Chondrocyte (in vitro differentiated cells): ENCODE data around the gene RASSF5. TPM values are rescaled to one million over a fixed set of nuclear protein-coding genes. Genes with fewer than 3 reads are reported as not detected.
A peak's percentile ranks its signal among the peaks of the same experiment; 100 is the strongest.

Experiments
- DNase-seq: peaks from one replicate; pipeline ENCODE4 v3.0.0; 2021; ENCODE audit warnings: mixed read lengths, low spot score
- H3K27ac Mint-ChIP-seq: one replicate; pipeline ENCODE4 v1.8.0; 2021; ENCODE audit warnings: mild to moderate bottlenecking, moderate library complexity, mixed read lengths; ENCODE audit not compliant: unreplicated experiment
- H3K27me3 Mint-ChIP-seq: 2 replicates; pipeline ENCODE4 v1.8.0; 2021; ENCODE audit warnings: low read depth, mixed read lengths
- H3K36me3 Mint-ChIP-seq: 2 replicates; pipeline ENCODE4 v1.8.0; 2021; ENCODE audit warnings: low read depth, mixed read lengths
- H3K4me1 Mint-ChIP-seq: 2 replicates; pipeline ENCODE4 v1.8.0; 2021; ENCODE audit warnings: low read depth, mild to moderate bottlenecking, mixed read lengths
- H3K4me3 Mint-ChIP-seq: one replicate; pipeline ENCODE4 v1.8.0; 2021; ENCODE audit warnings: mild to moderate bottlenecking, moderate library complexity, mixed read lengths; ENCODE audit not compliant: unreplicated experiment
- H3K9me3 Mint-ChIP-seq: 2 replicates; pipeline ENCODE4 v1.8.0; 2021; ENCODE audit warnings: low read depth, mixed read lengths
- total RNA-seq: library from RNA; stranded (reverse); gene quantifications from 3 replicates; pipeline ENCODE4 v1.2.1, GENCODE V29; 2021
- TF ChIP-seq, protein P1 (sequence below): fragments of 200-600 bp; sonication (generic); IDR thresholded peaks from 2 replicates; pipeline ENCODE4 v1.5.0; 2021; ENCODE audit warnings: antibody characterized with exemption, mild to moderate bottlenecking, moderate library complexity

RASSF5 gene
- total RNA-seq, 1 donor from 2014 or later, result 0.27 TPM

DNA sequence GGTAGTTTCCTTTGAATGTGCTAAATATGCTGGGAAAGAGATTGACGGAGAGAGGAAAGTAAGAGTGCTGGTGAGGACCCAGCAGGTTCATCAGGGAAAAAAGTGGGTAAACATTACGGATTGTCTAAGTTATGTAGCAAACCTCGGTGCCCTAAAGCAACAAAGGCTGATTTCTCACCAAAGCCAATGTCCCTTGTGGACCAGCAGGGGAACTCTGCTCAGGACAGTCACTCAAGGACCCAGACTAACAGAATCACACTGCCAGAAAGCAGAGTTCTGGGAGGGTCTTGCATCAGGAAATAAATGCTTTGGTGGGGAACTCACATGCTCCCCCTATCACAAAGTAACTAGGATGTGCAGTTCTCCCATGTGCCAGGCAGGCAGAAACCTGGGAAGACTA is 38.8 kb upstream of the RASSF5 start:
- Mint-ChIP-seq H3K4me1 (peaks cover 55% of the 10 kb centered on the region), H3K27ac (no peak overlapping the region), H3K4me3 (no peak overlapping the region), H3K9me3 (no peaks in the 10 kb centered on the region), H3K27me3 (peaks cover 4% of the 10 kb centered on the region), H3K36me3 (peaks cover 3% of the 10 kb centered on the region)
- TF ChIP-seq, protein P1, sequence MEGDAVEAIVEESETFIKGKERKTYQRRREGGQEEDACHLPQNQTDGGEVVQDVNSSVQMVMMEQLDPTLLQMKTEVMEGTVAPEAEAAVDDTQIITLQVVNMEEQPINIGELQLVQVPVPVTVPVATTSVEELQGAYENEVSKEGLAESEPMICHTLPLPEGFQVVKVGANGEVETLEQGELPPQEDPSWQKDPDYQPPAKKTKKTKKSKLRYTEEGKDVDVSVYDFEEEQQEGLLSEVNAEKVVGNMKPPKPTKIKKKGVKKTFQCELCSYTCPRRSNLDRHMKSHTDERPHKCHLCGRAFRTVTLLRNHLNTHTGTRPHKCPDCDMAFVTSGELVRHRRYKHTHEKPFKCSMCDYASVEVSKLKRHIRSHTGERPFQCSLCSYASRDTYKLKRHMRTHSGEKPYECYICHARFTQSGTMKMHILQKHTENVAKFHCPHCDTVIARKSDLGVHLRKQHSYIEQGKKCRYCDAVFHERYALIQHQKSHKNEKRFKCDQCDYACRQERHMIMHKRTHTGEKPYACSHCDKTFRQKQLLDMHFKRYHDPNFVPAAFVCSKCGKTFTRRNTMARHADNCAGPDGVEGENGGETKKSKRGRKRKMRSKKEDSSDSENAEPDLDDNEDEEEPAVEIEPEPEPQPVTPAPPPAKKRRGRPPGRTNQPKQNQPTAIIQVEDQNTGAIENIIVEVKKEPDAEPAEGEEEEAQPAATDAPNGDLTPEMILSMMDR, result peak; percentile 21
- no peak for DNase-seq

DNA sequence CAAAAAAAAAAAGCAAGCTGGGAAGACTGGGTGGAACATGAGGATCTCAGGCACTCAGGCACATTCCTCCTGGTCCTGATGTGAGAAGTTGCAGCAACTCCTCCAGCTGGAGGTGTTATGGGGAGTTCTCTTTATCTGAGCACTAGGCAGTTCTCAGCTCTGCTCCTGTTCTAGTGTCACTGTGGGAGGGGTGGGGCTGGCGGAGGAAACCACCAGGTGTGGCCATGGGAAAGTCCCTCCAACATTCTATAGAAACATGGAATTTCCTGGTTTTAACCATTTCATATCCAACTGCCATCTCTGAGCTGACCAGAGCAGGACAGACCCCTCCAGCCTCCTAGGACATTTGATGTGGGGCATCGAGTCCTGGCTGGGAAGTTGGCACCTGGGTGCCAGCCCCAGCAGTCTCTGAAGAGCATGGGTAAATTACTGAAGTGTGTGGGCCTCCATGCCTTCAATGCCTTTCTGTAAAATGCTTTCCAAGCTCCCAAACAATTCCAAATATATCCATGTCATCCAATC is 37.9 kb upstream of the RASSF5 start:
- Mint-ChIP-seq H3K27me3 (peaks cover 4% of the 10 kb centered on the region), H3K4me1 (peaks cover 51% of the 10 kb centered on the region), H3K36me3 (peaks cover 6% of the 10 kb centered on the region), H3K27ac (peak overlapping the region; percentile 58), H3K4me3 (peak overlapping the region; percentile 78), H3K9me3 (no peaks in the 10 kb centered on the region)
- no peak for DNase-seq
- TF ChIP-seq, protein P1, result no peak

DNA sequence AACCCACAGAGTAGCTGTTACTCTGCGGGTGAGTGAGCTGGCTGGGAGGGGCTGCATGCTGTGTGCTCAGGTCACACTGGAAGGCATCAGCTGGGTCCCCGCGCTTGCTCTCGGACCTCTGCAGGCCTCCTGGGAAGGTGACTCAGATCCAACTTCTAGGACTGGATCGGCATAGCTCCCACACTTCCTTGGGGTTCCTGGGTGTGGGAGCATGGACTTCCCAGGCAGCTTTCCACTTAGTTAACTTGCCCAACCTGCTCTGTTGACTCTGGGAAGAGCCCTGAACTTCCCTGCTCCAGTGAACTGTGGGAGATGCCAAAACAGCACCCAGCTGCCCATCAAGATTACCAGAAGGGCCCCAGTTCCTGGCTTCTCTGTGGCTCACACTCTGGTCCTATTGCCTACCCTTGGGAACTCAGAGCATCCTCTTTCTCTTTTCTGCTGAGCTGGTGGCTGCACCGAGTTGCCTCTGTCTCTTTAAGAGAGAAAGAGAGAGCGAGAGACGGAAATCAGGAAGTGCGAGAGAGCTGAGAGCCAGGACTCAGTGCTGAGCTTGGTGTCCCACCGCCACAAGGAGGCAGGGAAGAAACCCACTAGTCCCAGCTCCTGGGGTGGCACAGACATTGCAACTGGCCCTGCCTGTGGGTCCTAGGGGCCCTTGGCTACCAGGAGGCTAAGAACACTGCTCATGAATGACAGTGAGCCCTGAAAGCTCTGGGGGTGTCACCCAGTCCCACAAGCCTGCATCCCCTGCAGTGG is 37.2 kb upstream of the RASSF5 start, which contains the start of gene IKBKE:
Gene IKBKE (plus strand): TSS at position 544 of the 759 bp plus-strand sequence. CDS start 2,752 bp downstream, outside the sequence.
- Mint-ChIP-seq H3K4me3 (peak within 1 kb of the TSS; percentile 78), H3K36me3 (peaks cover 5% of the 10 kb centered on the region), H3K4me1 (peaks cover 47% of the 10 kb centered on the region), H3K9me3 (no peaks in the 10 kb centered on the region), H3K27ac (peak within 1 kb of the TSS; percentile 58), H3K27me3 (peaks cover 4% of the 10 kb centered on the region)
- TF ChIP-seq, protein P1, result peak; percentile 71
- DNase-seq, result no peak

DNA sequence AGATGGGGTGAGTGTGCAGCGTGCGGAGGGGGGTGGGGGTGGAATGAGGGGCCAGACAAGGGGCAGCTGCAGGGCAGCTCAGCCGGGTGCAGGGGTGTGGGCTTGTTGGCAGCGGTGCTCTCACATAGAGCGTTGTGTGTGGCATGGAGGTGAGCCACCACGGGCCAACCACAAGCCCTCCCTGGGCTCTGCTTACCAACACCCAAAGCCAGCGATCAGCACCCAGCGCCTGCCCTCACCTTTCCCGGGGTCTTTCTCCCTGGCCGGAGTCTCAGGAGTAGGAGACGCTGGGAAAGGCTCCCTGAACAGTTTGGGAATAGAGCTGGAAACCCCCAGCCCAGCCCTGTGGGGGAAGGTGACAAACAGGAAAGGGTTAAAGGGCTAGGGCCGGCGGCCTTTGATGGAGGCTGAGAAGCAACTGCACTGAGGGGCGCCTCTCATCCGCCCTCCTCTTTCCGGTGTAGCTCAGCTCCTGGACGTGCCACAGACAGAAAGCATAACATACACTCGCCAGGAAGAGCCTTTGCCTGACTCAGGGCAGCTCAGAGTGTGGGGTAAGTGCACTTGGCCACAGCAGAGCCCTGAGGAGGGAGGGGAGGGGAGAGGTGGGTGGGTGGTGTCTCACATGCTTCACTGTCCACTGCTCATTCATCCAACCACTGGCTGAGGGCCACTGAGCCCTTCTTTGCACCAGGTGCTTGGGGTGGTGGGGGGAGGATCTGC is 36.5 kb upstream of the RASSF5 start:
- TF ChIP-seq, protein P1, result peak; percentile 22
- H3K27ac Mint-ChIP-seq, result peak overlapping the region; percentile 58
- H3K4me1 Mint-ChIP-seq, result peaks cover 47% of the 10 kb centered on the region
- H3K27me3 Mint-ChIP-seq, result peaks cover 4% of the 10 kb centered on the region
- peaks cover 6% of the 10 kb centered on the region for H3K36me3 Mint-ChIP-seq
- H3K9me3 Mint-ChIP-seq, result no peaks in the 10 kb centered on the region
- H3K4me3 Mint-ChIP-seq, result peak overlapping the region; percentile 78
- no peak for DNase-seq

DNA sequence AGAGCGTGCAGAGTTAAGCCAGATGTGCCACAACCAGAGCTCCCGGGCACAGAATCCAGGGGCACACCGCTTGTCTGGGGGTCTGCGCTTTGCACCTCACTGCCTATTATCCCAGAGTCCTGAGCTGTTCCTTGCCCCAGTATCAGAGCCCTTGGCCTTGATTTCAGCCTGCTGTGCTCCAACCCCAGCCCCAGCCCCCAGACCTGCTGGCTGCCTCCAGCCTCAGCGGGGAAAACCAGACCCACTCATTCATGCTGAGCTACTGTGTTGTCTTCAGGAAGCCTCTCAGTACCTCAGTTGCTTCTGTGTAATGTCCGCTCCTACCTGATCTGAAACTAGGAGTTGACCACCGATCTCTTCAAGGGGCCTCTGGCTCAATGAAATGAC is 35.9 kb upstream of the RASSF5 start:
- H3K27me3 Mint-ChIP-seq, result peaks cover 4% of the 10 kb centered on the region
- H3K4me1 Mint-ChIP-seq, result peaks cover 47% of the 10 kb centered on the region
- TF ChIP-seq, protein P1, result no peak
- no peaks in the 10 kb centered on the region for H3K9me3 Mint-ChIP-seq
- peaks cover 10% of the 10 kb centered on the region for H3K36me3 Mint-ChIP-seq
- H3K27ac Mint-ChIP-seq, result peak overlapping the region; percentile 36
- peak overlapping the region; percentile 78 for H3K4me3 Mint-ChIP-seq
- no peak for DNase-seq
